Activated T-cell treated with anti-CD3 and anti-CD28 coated beads for 48 hours (primary cell): ENCODE results near the gene FFAR4.
"Not testable (repeated sequence)": the region's sequence is repeated elsewhere in the genome, so short reads cannot be mapped to it uniquely, and the experiment has no call there.

Experiments
- DNase-seq: peaks from one replicate; pipeline ENCODE4 v3.0.0-alpha.2; 2020; ENCODE audit warnings: low read depth

The FFAR4 gene

DNA sequence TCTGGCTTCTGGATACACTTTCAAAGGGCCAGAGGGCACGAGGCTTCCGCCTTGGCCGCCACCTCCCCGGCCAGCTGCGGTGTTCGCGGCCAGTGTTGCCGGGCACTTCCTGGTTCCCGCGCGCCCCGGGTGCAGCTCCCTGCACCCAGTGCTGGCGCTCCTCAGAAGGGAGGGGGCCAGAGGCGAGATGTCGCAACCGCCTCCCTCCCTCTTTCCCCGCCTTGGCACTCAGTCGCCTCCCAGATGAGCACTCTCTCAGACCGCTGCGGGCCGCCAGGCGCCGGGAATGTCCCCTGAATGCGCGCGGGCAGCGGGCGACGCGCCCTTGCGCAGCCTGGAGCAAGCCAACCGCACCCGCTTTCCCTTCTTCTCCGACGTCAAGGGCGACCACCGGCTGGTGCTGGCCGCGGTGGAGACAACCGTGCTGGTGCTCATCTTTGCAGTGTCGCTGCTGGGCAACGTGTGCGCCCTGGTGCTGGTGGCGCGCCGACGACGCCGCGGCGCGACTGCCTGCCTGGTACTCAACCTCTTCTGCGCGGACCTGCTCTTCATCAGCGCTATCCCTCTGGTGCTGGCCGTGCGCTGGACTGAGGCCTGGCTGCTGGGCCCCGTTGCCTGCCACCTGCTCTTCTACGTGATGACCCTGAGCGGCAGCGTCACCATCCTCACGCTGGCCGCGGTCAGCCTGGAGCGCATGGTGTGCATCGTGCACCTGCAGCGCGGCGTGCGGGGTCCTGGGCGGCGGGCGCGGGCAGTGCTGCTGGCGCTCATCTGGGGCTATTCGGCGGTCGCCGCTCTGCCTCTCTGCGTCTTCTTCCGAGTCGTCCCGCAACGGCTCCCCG lies at the start of gene FFAR4:
Gene FFAR4, plus strand, starts transcription at position 231 of the 842 bp plus-strand sequence. Its CDS starts 56 bp downstream, at position 287.
- no peak for DNase-seq

GRCh38 chr10:93518531-93518930 lies 47.9 kb upstream of the FFAR4 start:
- DNase-seq: no peak

GRCh38 chr10:93535293-93535692 lies 31.2 kb upstream of the FFAR4 start:
- no peak for DNase-seq

DNA sequence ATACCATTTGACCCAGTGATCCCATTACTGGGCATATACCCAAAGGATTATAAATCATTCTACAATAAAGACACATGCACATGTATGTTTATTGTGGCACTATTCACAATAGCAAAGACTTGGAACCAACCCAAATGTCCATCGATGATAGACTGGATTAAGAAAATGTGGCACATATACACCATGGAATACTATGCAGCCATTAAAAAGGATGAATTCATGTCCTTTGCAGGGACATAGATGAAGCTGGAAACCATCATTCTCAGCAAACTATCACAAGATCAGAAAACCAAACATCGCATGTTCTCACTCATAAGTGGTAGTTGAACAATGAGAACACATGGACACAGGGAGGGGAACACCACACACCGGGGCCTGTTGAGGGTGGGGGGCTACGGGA lies 25.6 kb upstream of the FFAR4 start:
- DNase-seq: not testable (repeated sequence)

DNA sequence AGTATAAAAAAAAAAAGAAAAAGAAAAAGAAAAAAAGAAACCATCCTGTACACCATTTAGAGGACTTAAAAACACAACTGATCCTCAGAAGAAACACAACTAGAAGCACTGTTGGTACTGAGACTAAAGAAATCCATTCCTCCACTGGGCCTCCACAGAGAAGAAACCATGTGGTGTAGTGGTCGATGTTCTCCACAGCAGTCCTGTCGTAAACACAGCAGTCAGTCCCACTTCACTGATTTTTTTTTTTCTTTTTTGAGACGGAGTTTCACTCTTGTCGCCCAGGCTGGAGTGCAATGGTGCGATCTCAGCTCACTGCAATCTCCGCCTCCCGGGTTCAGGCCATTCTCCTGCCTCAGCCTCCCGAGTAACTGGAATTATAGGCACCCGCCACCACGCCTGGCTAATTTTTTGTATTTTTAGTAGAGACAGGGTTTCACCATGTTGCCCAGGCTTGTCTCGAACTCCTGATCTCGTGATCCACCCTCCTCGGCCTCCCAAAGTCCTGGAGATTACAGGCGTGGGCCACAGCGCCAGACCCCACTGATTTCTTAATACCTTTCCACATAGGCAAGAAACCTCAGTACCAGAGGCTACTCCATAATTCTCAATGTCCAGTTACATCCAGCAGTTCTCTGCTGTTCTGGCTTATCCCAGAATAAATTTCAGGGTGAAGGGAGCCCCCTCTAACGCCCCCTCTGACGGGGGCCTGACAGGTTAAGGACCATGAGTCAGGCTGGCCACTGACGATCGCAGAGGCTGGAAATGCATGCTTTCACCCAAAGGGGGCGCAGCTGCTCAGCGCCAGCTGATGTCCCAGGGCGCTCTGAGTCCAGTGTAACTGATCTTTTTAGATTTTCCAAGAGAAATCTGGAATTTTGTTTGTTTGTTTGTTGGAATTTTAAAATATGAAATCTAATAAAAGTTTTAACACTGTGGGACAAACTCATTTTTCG lies 24.8 kb upstream of the FFAR4 start:
- DNase-seq: peak; percentile 14

- DNase-seq: no peak
Measured at GRCh38 chr10:93542358-93542791, 24.1 kb upstream of the FFAR4 start.

DNA sequence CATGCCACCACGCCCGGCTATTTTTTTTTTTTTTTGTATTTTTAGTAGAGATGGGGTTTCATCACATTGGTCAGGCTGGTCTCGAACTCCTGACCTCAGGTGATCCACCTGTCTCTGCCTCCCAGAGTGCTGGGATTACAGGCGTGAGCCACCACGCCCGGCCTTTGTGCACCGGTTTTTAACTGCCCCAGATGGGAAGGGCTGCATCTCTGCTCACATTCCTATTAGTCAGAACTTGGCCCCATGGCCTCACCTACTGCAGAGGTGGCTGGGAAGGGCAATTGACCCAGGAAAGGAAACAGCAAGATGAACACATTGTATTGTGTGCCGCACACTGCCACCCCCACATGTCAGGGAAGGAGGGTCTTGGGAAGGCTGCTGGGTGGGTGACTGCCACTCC lies 19.5 kb upstream of the FFAR4 start:
- DNase-seq: not testable (repeated sequence)

- DNase-seq: no peak
Measured at GRCh38 chr10:93547522-93547921, 18.9 kb upstream of the FFAR4 start.

DNA sequence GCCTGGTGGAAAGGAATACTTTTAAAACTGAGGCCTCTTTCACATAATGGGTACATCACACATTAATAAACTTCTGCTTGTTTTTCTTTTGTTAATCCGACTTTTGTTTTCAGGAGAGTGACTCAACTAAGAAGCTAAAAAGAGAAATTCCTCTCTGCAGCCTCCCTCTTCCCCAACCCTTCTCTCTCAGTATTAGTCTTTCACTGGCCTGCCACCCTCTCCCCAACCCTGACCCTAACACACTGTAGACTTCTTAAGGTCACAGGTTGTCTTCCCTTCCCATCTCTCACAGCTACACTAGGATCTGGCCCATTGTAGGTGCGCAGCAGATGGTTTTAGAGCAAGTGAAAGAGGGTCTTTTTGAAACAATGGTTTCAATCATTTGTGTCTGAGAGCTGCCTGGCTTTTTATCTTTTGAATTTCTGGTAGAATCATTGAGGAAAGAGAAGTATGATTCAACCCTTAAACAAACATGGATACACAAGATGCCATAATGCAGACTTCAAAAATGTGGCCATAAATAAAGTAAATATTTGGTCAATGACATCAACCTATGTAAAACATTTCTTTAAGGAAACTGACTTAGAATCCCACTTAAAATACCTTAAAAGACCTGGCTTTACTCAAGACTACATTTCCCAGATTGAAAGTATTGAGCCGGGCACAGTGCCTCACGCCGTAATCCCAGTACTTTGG lies 17.9 kb upstream of the FFAR4 start:
- no peak for DNase-seq

GRCh38 chr10:93550606-93551005 lies 15.9 kb upstream of the FFAR4 start:
- DNase-seq: no peak

- no peak for DNase-seq
Measured at GRCh38 chr10:93552780-93553179, 13.7 kb upstream of the FFAR4 start.

- DNase-seq: no peak
Measured at GRCh38 chr10:93553482-93554315, 12.8 kb upstream of the FFAR4 start.

- no peak for DNase-seq
Measured at GRCh38 chr10:93554316-93554663, 12.2 kb upstream of the FFAR4 start.

GRCh38 chr10:93554760-93555432 lies 11.6 kb upstream of the FFAR4 start:
- peak; percentile 39 for DNase-seq

DNA sequence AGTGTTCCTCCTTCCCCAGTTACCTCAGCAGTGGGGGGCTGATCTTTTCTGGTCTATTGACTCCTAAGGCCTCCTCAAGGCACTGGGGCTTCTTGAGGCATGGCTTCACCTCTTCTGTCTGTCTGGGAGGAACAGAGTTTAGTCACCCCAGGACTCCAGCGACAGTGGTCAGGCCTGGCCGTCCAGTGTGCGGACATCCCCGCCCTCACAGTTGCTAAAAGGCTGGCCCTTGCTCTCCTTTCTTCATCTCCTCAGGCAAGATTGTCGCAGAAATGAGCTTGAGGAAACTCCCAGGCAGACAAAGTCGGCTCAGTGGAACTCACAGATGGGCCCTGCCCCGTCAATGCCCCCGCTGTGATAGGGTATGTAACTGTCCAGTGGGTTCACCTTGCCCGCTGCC lies 7.0 kb upstream of the FFAR4 start:
- no peak for DNase-seq

DNA sequence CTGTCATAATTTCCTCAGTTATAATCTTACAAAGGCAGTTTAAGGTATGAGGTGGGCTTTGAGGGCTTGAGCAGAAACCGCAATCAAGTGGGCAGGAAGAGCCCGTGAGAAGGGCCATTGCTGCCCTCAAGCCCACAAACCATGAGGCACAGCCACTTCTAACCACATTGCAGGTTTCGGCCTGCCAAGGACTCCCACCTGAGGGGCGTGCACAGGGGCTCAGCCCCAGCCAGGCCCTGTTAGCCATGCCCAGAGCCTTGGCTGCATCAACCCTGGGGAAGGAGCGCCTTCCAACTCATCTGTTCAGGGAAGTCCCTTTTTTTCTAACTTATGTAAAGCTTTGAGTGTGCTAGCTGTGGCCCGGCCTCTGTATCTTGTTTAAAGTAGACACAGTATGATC lies 5.9 kb upstream of the FFAR4 start:
- no peak for DNase-seq

DNA sequence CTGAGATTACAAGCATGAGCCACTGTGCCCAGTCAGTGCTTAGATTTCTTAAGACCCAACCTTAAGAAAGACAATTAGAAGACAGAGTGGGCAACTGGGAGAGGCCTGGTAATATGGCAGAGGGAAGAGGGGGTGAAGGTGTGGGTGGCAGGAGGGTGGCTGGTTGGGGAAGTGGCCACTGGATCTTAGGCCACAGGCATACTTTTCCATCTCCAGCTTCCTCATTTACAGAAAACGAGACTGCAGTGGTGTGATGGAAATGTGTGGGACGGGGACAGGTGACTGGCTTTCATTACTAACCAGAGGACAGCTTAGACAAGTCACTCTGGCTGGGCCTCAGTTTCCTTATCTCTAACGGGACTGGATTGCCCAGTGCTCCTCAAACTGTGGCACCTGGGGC lies 1.0 kb upstream of the FFAR4 start:
- DNase-seq: no peak

DNA sequence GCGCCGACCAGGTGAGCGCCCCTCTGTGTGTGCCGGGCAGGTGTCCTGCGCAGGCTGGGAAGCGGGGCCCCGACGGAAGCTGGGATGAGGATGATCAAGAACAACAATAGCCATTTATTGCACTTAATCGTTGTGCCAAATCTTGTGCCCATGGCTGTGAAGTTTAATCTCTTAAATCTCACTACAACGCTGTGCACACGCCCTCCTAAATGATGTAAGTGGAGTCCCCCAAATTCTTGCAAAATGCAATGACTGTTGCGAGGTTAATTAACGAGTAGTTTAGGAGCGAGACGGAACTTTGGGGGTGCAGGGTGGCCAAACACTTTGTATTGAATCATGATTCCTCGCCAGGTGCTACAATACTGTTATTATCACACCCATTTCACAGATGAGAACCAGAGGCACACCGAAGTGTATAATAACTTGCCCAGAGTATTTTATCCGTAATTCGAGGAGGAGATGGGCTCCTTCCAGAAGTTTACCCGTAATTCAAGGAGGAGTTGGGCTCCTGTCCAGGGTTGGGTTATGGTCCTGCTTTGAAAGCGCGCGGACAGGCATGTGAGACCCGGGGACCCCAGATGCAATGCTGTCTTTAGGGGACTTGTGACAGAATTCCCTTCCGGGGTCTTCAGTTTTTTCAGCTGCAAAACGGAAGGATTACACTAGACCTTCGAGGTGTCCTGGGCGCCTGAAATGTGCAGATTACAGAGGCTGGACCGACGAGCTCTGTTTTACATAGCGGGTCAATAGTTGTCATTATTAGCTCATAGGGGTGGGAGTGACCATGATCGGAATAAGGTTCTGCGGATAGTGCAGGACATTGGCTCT lies 1.0 kb downstream of the FFAR4 start:
- DNase-seq: no peak

GRCh38 chr10:93568105-93568390 lies 1.6 kb downstream of the FFAR4 start:
- DNase-seq: no peak

DNA sequence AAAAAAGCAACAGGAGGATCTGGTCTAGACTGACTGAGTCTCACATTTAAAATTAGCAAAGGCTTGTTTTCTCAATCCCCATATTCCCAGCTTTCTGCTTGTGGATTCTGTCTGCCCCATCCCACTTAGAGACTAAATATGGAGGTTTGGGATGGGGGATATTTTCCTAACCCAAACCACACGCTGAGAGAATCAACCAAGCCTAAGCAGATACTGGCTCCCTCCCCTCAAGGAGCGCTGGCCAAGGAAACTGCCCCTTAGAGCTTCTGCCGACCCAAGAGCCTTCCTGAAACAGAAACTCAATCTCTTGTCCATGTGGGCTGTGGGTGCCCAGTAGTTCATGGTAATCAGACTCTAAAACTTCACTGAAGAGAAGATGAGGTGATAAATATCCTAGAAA lies 3.9 kb downstream of the FFAR4 start:
- no peak for DNase-seq
